Erythroblast (primary cell): ENCODE data around the gene GMPPB.

Experiments used
- GATA1 ChIP-seq: IDR thresholded peaks from 2 replicates; pipeline ENCODE4 v1.6.1; 2011; ENCODE audit warnings: low read depth, mild to moderate bottlenecking, control low read depth, low read length, moderate library complexity
- POLR2A ChIP-seq: IDR thresholded peaks from 2 replicates; pipeline ENCODE4 v1.6.1; 2011; ENCODE audit warnings: mild to moderate bottlenecking, low read length

DNA sequence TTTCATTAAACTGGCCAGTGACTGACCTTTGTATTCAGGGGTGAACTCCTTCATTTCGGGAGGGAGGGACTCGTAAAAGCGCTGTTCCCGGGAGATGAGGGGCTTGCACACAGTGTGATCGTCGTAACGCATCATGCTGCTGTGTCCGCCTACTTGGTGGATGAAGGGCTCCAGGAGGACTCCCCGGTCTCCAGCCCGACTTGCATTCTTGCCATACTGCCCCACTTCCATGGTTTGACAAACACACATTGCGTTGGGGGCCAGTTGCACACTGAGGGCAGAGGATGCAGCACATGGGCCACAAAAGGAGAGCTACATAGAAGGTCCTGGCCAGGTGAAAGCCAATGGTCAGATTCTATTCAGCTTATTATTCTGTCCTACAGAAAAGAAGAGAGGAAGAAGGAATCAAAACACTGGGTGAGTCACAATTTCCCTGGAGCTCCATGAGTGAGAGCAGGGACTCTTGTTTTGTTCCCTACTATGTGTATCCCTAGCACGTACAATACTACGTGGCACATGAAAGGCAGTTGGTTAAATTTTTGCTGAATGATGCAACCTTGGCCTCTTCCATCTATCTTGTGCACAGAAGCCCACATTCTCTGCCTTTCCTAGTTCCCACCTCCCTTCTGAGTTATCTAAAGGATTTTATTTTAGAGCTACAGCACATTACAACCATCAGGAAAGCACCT, 24.2 kb upstream of the GMPPB start:
- no peak for TF ChIP-seq POLR2A
- TF ChIP-seq GATA1, result no peak
